Transverse colon (tissue), 4 donors: ENCODE data around the gene ZNF580. TPM values are rescaled to one million over a fixed set of nuclear protein-coding genes. Genes with fewer than 3 reads are reported as not detected.

Experiments used
- DNase-seq: peaks from one replicate; pipeline ENCODE4 v3.0.0-alpha.2; 2019
- H3K27ac ChIP-seq, 4 donors: fragments of 200-600 bp; sonication (generic); 2 replicates each; pipeline ENCODE4 v1.5.1; 2016 to 2018; ENCODE audit warnings: inconsistent platforms in 4 of 4
- H3K27me3 ChIP-seq: fragments of 200-600 bp; sonication (generic); 2 replicates; pipeline ENCODE4 v1.5.1; 2017; ENCODE audit warnings: inconsistent platforms
- H3K36me3 ChIP-seq, 4 donors: fragments of 200-600 bp; sonication (generic); 2 replicates each; pipeline ENCODE4 v1.5.1; 2017 to 2019; ENCODE audit warnings: inconsistent platforms in 4 of 4
- H3K4me1 ChIP-seq, 4 donors: fragments of 200-600 bp; sonication (generic); 2 replicates each; pipeline ENCODE4 v1.5.1; 2017 to 2020; ENCODE audit warnings: inconsistent platforms in 4 of 4
- H3K4me3 ChIP-seq, 4 donors: fragments of 200-600 bp; sonication (generic); 1 replicate in 1 of 4; 2 replicates in 3 of 4; pipeline versions ENCODE4 v1.5.1 to v1.6.1; 2017 to 2019; ENCODE audit warnings: inconsistent platforms in 4 of 4
- H3K9me3 ChIP-seq, 2 donors: fragments of 200-600 bp; sonication (generic); 2 replicates each; pipeline ENCODE4 v1.5.1; 2017 to 2019; ENCODE audit warnings: inconsistent platforms in 2 of 2
- EP300 ChIP-seq: sonication (generic); formaldehyde crosslinking; IDR thresholded peaks from one replicate; pipeline ENCODE4 v1.6.1; 2017; ENCODE audit warnings: antibody characterized with exemption, low read depth
- POLR2A ChIP-seq: fragments of 450-650 bp; IDR thresholded peaks from one replicate; pipeline ENCODE4 v1.6.1; 2016; ENCODE audit warnings: antibody characterized with exemption, mild to moderate bottlenecking, moderate library complexity
- POLR2AphosphoS5 ChIP-seq, 3 donors: sonication (generic); formaldehyde crosslinking; IDR thresholded peaks; one replicate each; pipeline ENCODE4 v1.6.1; 2016; ENCODE audit warnings: antibody characterized with exemption in 3 of 3
- WGBS, 2 donors: methylation state at CpG; one replicate each; pipeline ENCODE4 v1.1.5; 2018; ENCODE audit warnings: low coverage in 1 of 2; 5-methylcytosine and 5-hydroxymethylcytosine counted together
- in situ Hi-C, 4 donors: fragments of 200-750 bp; cut with MboI; loops; one replicate each; pipeline versions ENCODE4 v1.15.0 to v1.15.1; 2017; ENCODE audit warnings: low sequenced_read_pairs in 3 of 4, low pct_ligation_motif_present in 1 of 4, low pct_unique_long_range_greater_than_20kb in 1 of 4
- intact Hi-C: fragments of 100-400 bp; cut with DNase I; formaldehyde crosslinking; loops from one replicate; pipeline ENCODE4 v1.15.1; 2023; ENCODE audit warnings: low total_unique reads
- total RNA-seq, 4 donors: library from RNA; depleted of rRNA; stranded (reverse); fragments of >200 nt; gene quantifications; one replicate each; pipeline ENCODE4 v1.1.0, GENCODE V29; 2016
- TF ChIP-seq, protein P1 (sequence below), 5 experiments: fragments of 200-600 bp in 3 of 5; fragments of 450-650 bp in 2 of 5; sonication (generic) in 3 of 5; IDR thresholded peaks; 1 replicate in 2 of 5; 2 replicates in 3 of 5; pipeline ENCODE4 v1.5.1; 2016 to 2017; ENCODE audit warnings: antibody characterized with exemption in 5 of 5, inconsistent platforms in 3 of 5, mild to moderate bottlenecking in 2 of 5, moderate library complexity in 1 of 5

Gene ZNF580
- total RNA-seq, 4 donors from 2014 or later: 15.2 to 154 (median 25.7) TPM

DNA sequence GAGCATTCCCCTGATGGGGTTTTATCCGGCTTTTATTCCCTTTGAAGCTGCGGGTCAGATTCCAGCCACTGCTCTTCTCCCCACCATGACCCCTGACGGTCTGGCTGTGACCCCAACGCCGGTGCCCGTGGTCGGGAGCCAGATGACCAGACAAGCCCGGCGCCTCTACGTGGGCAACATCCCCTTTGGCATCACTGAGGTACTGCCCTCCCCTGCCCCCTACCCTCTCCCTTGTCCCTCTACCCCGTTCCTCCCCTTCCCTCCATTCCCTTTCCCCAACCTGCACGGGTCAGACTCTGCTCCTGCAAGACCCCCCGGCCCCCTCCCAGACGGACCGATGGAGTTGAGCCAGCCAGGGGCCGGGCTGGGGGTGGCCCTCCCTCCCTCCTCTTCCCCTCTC is 20.2 kb downstream of the ZNF580 start:
- 83% methylated on average over 16 of the region's 16 CpGs; no CpG with 5 or more reads in 1 of the 2 donors for WGBS, 2 donors
- no peak overlapping the region for H3K4me3 ChIP-seq
- TF ChIP-seq POLR2AphosphoS5 (IDR thresholded peaks at IDR 0.05) (no peak), POLR2A (no peak), EP300 (no peak)
- TF ChIP-seq, protein P1, sequence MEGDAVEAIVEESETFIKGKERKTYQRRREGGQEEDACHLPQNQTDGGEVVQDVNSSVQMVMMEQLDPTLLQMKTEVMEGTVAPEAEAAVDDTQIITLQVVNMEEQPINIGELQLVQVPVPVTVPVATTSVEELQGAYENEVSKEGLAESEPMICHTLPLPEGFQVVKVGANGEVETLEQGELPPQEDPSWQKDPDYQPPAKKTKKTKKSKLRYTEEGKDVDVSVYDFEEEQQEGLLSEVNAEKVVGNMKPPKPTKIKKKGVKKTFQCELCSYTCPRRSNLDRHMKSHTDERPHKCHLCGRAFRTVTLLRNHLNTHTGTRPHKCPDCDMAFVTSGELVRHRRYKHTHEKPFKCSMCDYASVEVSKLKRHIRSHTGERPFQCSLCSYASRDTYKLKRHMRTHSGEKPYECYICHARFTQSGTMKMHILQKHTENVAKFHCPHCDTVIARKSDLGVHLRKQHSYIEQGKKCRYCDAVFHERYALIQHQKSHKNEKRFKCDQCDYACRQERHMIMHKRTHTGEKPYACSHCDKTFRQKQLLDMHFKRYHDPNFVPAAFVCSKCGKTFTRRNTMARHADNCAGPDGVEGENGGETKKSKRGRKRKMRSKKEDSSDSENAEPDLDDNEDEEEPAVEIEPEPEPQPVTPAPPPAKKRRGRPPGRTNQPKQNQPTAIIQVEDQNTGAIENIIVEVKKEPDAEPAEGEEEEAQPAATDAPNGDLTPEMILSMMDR (IDR thresholded peaks at IDR 0.05): no peak
- no peaks in the 10 kb centered on the region for H3K9me3 ChIP-seq
- H3K4me1 ChIP-seq: peaks cover 29 to 37% (median 32%) of the 10 kb centered on the region in 4 donors
- no peak for DNase-seq
- intact Hi-C loops: no loop called here
- no peaks in the 10 kb centered on the region for H3K27me3 ChIP-seq
- H3K27ac ChIP-seq: no peak overlapping the region
- peaks cover 0 to 45% (median 22%) of the 10 kb centered on the region in 4 donors for H3K36me3 ChIP-seq
- in situ Hi-C loops: no loop called here

DNA sequence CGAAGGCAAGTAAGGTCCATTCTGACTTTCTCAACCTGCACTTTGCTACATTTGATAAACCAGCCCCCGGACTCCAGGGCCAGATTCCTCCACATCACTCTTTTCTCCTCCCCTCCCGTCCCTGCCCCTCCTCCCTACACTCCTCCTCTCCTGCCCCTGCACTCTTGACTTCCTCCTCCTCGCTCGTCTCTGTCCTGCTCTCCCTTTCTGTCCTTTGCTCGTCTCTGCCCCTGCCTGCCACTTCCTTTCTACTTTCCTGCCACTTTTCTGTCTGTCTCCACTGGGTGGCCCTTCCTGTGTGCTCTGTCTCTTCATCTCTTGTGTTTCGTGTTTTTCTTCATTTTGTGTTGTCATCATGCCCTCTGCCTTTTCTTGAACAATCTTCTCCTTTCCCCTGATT is 21.0 kb downstream of the ZNF580 start:
- in situ Hi-C loops (no loop called here), intact Hi-C loops (no loop called here)
- Histone ChIP-seq H3K4me3 (no peak overlapping the region), H3K4me1 (peaks cover 21 to 29% (median 25%) of the 10 kb centered on the region in 4 donors), H3K9me3 (no peaks in the 10 kb centered on the region), H3K27me3 (no peaks in the 10 kb centered on the region), H3K27ac (no peak overlapping the region), H3K36me3 (peaks cover 0 to 52% (median 23%) of the 10 kb centered on the region in 4 donors)
- DNase-seq: no peak
- WGBS, 2 donors: 67 to 72% methylated on average over 5 to 7 of the region's 7 CpGs
- TF ChIP-seq, protein P1 (IDR thresholded peaks at IDR 0.05): no peak
- TF ChIP-seq POLR2AphosphoS5 (IDR thresholded peaks at IDR 0.05) (no peak), EP300 (no peak), POLR2A (no peak)

GRCh38 chr19:55663846-55664536 is 23.2 kb downstream of the ZNF580 start:
- Histone ChIP-seq H3K4me3 (no peak overlapping the region), H3K4me1 (peaks cover under 1 to 10% (median 6%) of the 10 kb centered on the region in 4 donors), H3K9me3 (no peaks in the 10 kb centered on the region), H3K27me3 (no peaks in the 10 kb centered on the region), H3K27ac (no peak overlapping the region), H3K36me3 (peaks cover 0 to 62% (median 30%) of the 10 kb centered on the region in 4 donors)
- no peak for TF ChIP-seq POLR2AphosphoS5 (IDR thresholded peaks at IDR 0.05)
- no peak for TF ChIP-seq POLR2A
- TF ChIP-seq, protein P1 (IDR thresholded peaks at IDR 0.05): no peak
- no peak for TF ChIP-seq EP300
- in situ Hi-C loops: no loop called here
- 88 to 100% methylated on average over 4 to 20 of the region's 20 CpGs for WGBS, 2 donors
- no peak for DNase-seq
- intact Hi-C loops: no loop called here

GRCh38 chr19:55666343-55667005 is 25.7 kb downstream of the ZNF580 start:
- in situ Hi-C loops (no loop called here), intact Hi-C loops (no loop called here)
- TF ChIP-seq, protein P1 (IDR thresholded peaks at IDR 0.05): no peak
- TF ChIP-seq POLR2A: no peak
- TF ChIP-seq POLR2AphosphoS5 (IDR thresholded peaks at IDR 0.05): no peak
- TF ChIP-seq EP300: no peak
- no peak for DNase-seq
- Histone ChIP-seq H3K27me3 (no peaks in the 10 kb centered on the region), H3K9me3 (no peaks in the 10 kb centered on the region), H3K27ac (no peak overlapping the region), H3K4me3 (no peak overlapping the region), H3K4me1 (peaks cover 0 to 5% (median 1%) of the 10 kb centered on the region in 4 donors), H3K36me3 (peaks cover 0 to 68% (median 35%) of the 10 kb centered on the region in 4 donors)
- 87% methylated on average over 12 of the region's 12 CpGs; no CpG with 5 or more reads in 1 of the 2 donors for WGBS, 2 donors
